GM12878 (cell line): ENCODE measurements around the gene CCM2. TPM values are rescaled to one million over a fixed set of nuclear protein-coding genes. Genes with fewer than 3 reads are reported as not detected.

Experiments
- ATAC-seq: fragments of 200-7000 bp; cut with Tn5 transposase; 3 replicates; pipeline ENCODE4 v1.9.1; 2020; ENCODE audit warnings: mild to moderate bottlenecking, moderate library complexity
- BruUV-seq: library from RNA; stranded (reverse); fragments of 400-500 nt; replicated peaks from 2 replicates; lab custom pipeline; 2021; lab: Mats Ljungman, UMichigan
- CTCF ChIA-PET: fragments of 300-600 bp; sonication (Branson Sonifier 250); formaldehyde crosslinking; extraction: SDS; loops from one replicate; lab custom pipeline; 2021; ENCODE audit warnings: inconsistent platforms; lab: Yijun Ruan, JAX
- POLR2A ChIA-PET: fragments of 350-600 bp; formaldehyde crosslinking; extraction: SDS; loops from one replicate; lab custom pipeline; 2021; ENCODE audit warnings: inconsistent platforms; lab: Charles Lee
- RAD21 ChIA-PET: fragments of 300-600 bp; sonication (Branson Sonifier 250); formaldehyde crosslinking; loops from one replicate; lab custom pipeline; 2023; ENCODE audit warnings: antibody characterized with exemption; ENCODE audit not compliant: unreplicated experiment; lab: Charles Lee
- SMC1A ChIA-PET: fragments of 300-600 bp; sonication (Branson Sonifier 250); formaldehyde crosslinking; loops from one replicate; lab custom pipeline; 2023; ENCODE audit not compliant: unreplicated experiment, uncharacterized antibody; lab: Charles Lee
- DNase-seq: peaks from one replicate; pipeline ENCODE4 v3.0.0-alpha.2; 2011; ENCODE audit warnings: low read depth, low spot score
- FAIRE-seq: peaks from 3 replicates; lab custom pipeline; 2011; peaks lifted over from hg19 to GRCh38; lab: Jason Lieb, UNC
- H2AFZ ChIP-seq: 2 replicates; pipeline ENCODE4 v1.6.0; 2011; ENCODE audit warnings: low read depth, low read length, control low read depth; ENCODE audit not compliant: control insufficient read depth
- H3K27ac ChIP-seq: 2 replicates; pipeline ENCODE4 v1.5.1; 2011; ENCODE audit warnings: control low read depth; ENCODE audit not compliant: control insufficient read depth, insufficient read depth
- H3K27me3 ChIP-seq, 2 experiments: replicated peaks in 1 of 2; 2 replicates each; pipeline versions ENCODE4 v1.6.0 to v1.6.1; 2011; ENCODE audit warnings: low read length in 1 of 2; ENCODE audit not compliant: control insufficient read depth in 2 of 2, insufficient read depth in 2 of 2
- H3K36me3 ChIP-seq, 2 experiments: 2 replicates each; pipeline ENCODE4 v1.5.1; 2011; ENCODE audit warnings: low read length in 1 of 2; ENCODE audit not compliant: control insufficient read depth in 2 of 2, insufficient read depth in 2 of 2
- H3K4me1 ChIP-seq: 2 replicates; pipeline ENCODE4 v1.6.1; 2011; ENCODE audit warnings: mild to moderate bottlenecking, low read length, moderate library complexity, mixed read lengths; ENCODE audit not compliant: control insufficient read depth, insufficient read depth
- H3K4me2 ChIP-seq: 2 replicates; pipeline ENCODE4 v1.6.0; 2011; ENCODE audit warnings: control low read depth; ENCODE audit not compliant: control insufficient read depth, insufficient read depth
- H3K4me3 ChIP-seq: fragments of 200-600 bp; sonication (generic); 2 replicates; pipeline ENCODE4 v1.5.1; 2016
- H3K79me2 ChIP-seq: 2 replicates; pipeline ENCODE4 v1.6.0; 2011; ENCODE audit warnings: low read length; ENCODE audit not compliant: control insufficient read depth, insufficient read depth
- H3K9ac ChIP-seq: 2 replicates; pipeline ENCODE4 v1.8.0; 2011; ENCODE audit warnings: low read length, control low read depth, mixed read lengths; ENCODE audit not compliant: control insufficient read depth, insufficient read depth
- H3K9me3 ChIP-seq: replicated peaks from 3 replicates; pipeline ENCODE4 v1.5.1; 2011; ENCODE audit warnings: mild to moderate bottlenecking, low read length; ENCODE audit not compliant: control insufficient read depth, insufficient read depth
- H4K20me1 ChIP-seq: 2 replicates; pipeline ENCODE4 v1.6.0; 2011; ENCODE audit not compliant: control insufficient read depth, insufficient read depth
- CHD1 ChIP-seq: IDR thresholded peaks from 2 replicates; pipeline ENCODE4 v1.6.1; 2012; ENCODE audit warnings: low read depth, low read length, improper control_type of control experiment
- CHD2 ChIP-seq: IDR thresholded peaks from 2 replicates; pipeline ENCODE4 v1.6.1; 2011; ENCODE audit warnings: low read depth, low read length, improper control_type of control experiment, borderline replicate concordance
- ESRRA ChIP-seq: IDR thresholded peaks from 2 replicates; pipeline ENCODE4 v1.6.1; 2012; ENCODE audit warnings: mild to moderate bottlenecking, low read length, improper control_type of control experiment
- FOS ChIP-seq: IDR thresholded peaks from 3 replicates; pipeline ENCODE4 v1.6.1; 2011; ENCODE audit warnings: borderline replicate concordance; ENCODE audit not compliant: insufficient read length; ENCODE audit errors: extremely low read depth
- IKZF2 ChIP-seq, 2 experiments: fragments of 450-650 bp; IDR thresholded peaks; 2 replicates each; pipeline ENCODE4 v1.6.1; 2017; ENCODE audit warnings: mild to moderate bottlenecking in 2 of 2, moderate library complexity in 2 of 2
- RB1 ChIP-seq: fragments of 450-650 bp; formaldehyde crosslinking; IDR thresholded peaks from 2 replicates; pipeline ENCODE4 v1.6.1; 2017; ENCODE audit warnings: mild to moderate bottlenecking, borderline replicate concordance
- RELA ChIP-seq: fragments of 450-650 bp; IDR thresholded peaks from 2 replicates; pipeline ENCODE4 v1.8.0; 2014; ENCODE audit warnings: borderline replicate concordance; ENCODE audit not compliant: partially characterized antibody
- RELB ChIP-seq: fragments of 450-650 bp; IDR thresholded peaks from 2 replicates; pipeline ENCODE4 v1.6.1; 2017; ENCODE audit warnings: low read depth, mild to moderate bottlenecking, moderate library complexity
- TCF7 ChIP-seq: IDR thresholded peaks from 2 replicates; pipeline ENCODE4 v1.6.1; 2014; ENCODE audit warnings: antibody characterized with exemption, borderline replicate concordance
- WGBS: methylation state at CpG from one replicate; pipeline ENCODE4 v1.1.6; 2016; ENCODE audit warnings: low lambda C conversion rate; ENCODE audit not compliant: insufficient replicate concordance, insufficient coverage; ENCODE audit errors: missing lambda C conversion rate; 5-methylcytosine and 5-hydroxymethylcytosine counted together
- in situ Hi-C: fragments of 300-500 bp; cut with MboI; formaldehyde crosslinking; loops from 9 replicates; pipeline ENCODE4 v1.14.3; 2018; ENCODE audit warnings: mixed read lengths
- intact Hi-C: fragments of 100-400 bp; cut with micrococcal nuclease; formaldehyde crosslinking; loops from one replicate; pipeline ENCODE4 v1.14.2; 2022; ENCODE audit not compliant: unreplicated experiment
- polyA plus RNA-seq, 11 experiments: library from polyadenylated mRNA; depleted of rRNA in 4 of 11; unstranded in 6 of 11; stranded (reverse) in 5 of 11; fragments of >200 nt; fragmentation: Nextera tagmentation in 4 of 11; fragmentation: Illumina TruSeq in 1 of 11; extraction: Ambion mirVana in 4 of 11; extraction: Trizol in 1 of 11; gene quantifications; 1 replicate in 1 of 11; 2 replicates in 10 of 11; pipeline versions ENCODE4 v1.2.1 to v1.2.3, GENCODE V29; 2011 to 2016; ENCODE audit warnings: inconsistent platforms in 2 of 11, missing spikeins in 2 of 11, low read depth in 1 of 11
- total RNA-seq, 4 experiments: library from RNA; depleted of rRNA in 3 of 4; stranded (reverse); fragments of >200 nt in 3 of 4; fragmentation: Illumina TruSeq in 1 of 4; extraction: Trizol in 1 of 4; gene quantifications; 2 replicates each; pipeline versions ENCODE4 v1.2.1 to v1.2.3, GENCODE V29; 2013 to 2021
- TF ChIP-seq, protein P1 (sequence below): IDR thresholded peaks from 2 replicates; pipeline ENCODE4 v1.6.1; 2012; ENCODE audit warnings: mild to moderate bottlenecking, low read depth, low read length
- TF ChIP-seq, protein P2 (sequence below): IDR thresholded peaks from 2 replicates; pipeline ENCODE4 v1.6.1; 2011; ENCODE audit warnings: low read depth, low read length, improper control_type of control experiment, borderline replicate concordance
- TF ChIP-seq, protein P3 (sequence below): IDR thresholded peaks from 2 replicates; pipeline ENCODE4 v1.6.1; 2012; ENCODE audit warnings: low read depth, low read length, improper control_type of control experiment

The CCM2 gene
- total and polyA plus RNA-seq, 10 of the 15 experiments (the other 5 are each of a cell fraction or from before 2014, with no cell fraction given): 1.00 to 82.3 (median 48.7) TPM

DNA sequence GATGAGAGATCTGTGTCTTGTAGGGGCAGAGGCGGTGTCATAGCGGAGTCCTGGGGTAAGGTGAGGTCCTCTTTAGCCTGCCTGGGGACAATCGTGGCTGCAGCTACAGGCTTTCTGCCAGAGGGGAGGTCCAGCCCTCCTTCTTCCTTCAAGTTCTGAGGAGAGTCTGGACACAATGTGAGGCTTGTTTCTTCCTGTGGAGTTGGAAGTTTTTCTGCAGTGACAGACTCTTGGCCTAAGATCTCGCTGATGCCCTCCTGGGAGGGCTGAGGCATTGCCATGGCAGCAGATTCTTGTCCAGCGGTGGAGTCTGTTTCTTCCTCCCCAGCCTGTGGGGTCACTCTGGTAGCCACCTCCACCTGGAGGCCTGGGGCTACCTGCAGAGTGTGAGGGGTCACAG, 84.3 kb downstream of the CCM2 start:
- TF ChIP-seq, protein P1, sequence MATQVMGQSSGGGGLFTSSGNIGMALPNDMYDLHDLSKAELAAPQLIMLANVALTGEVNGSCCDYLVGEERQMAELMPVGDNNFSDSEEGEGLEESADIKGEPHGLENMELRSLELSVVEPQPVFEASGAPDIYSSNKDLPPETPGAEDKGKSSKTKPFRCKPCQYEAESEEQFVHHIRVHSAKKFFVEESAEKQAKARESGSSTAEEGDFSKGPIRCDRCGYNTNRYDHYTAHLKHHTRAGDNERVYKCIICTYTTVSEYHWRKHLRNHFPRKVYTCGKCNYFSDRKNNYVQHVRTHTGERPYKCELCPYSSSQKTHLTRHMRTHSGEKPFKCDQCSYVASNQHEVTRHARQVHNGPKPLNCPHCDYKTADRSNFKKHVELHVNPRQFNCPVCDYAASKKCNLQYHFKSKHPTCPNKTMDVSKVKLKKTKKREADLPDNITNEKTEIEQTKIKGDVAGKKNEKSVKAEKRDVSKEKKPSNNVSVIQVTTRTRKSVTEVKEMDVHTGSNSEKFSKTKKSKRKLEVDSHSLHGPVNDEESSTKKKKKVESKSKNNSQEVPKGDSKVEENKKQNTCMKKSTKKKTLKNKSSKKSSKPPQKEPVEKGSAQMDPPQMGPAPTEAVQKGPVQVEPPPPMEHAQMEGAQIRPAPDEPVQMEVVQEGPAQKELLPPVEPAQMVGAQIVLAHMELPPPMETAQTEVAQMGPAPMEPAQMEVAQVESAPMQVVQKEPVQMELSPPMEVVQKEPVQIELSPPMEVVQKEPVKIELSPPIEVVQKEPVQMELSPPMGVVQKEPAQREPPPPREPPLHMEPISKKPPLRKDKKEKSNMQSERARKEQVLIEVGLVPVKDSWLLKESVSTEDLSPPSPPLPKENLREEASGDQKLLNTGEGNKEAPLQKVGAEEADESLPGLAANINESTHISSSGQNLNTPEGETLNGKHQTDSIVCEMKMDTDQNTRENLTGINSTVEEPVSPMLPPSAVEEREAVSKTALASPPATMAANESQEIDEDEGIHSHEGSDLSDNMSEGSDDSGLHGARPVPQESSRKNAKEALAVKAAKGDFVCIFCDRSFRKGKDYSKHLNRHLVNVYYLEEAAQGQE: no peak
- TF ChIP-seq, protein P2, sequence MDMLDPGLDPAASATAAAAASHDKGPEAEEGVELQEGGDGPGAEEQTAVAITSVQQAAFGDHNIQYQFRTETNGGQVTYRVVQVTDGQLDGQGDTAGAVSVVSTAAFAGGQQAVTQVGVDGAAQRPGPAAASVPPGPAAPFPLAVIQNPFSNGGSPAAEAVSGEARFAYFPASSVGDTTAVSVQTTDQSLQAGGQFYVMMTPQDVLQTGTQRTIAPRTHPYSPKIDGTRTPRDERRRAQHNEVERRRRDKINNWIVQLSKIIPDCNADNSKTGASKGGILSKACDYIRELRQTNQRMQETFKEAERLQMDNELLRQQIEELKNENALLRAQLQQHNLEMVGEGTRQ: no peak
- no peak for TF ChIP-seq RB1
- no peak for TF ChIP-seq RELB
- no peak for TF ChIP-seq CHD2
- TF ChIP-seq CHD1: no peak
- TF ChIP-seq, protein P3, sequence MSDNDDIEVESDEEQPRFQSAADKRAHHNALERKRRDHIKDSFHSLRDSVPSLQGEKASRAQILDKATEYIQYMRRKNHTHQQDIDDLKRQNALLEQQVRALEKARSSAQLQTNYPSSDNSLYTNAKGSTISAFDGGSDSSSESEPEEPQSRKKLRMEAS: no peak
- TF ChIP-seq ESRRA: no peak
- no peak for TF ChIP-seq FOS
- no peak for TF ChIP-seq TCF7
- TF ChIP-seq IKZF2 (IDR thresholded peaks at IDR 0.05): no peak
- no peak for TF ChIP-seq RELA
- TF ChIP-seq, all 136 proteins: peak for 0
- in situ Hi-C loops (no loop called here), intact Hi-C loops (no loop called here)
- H4K20me1 ChIP-seq: no peaks in the 10 kb centered on the region
- no peak overlapping the region for H3K9ac ChIP-seq
- no peaks in the 10 kb centered on the region for H3K79me2 ChIP-seq
- H2AFZ ChIP-seq: no peak overlapping the region
- H3K4me2 ChIP-seq: no peak overlapping the region
- ATAC-seq: no peak
- BruUV-seq: no TSS peak
- FAIRE-seq: no peak
- H3K27me3 ChIP-seq: peaks cover 2% of the 10 kb centered on the region in 2 experiments; a peak in 2 of 4 replicates
- RAD21 ChIA-PET: no interaction called here
- DNase-seq: no peak
- no peak overlapping the region for H3K27ac ChIP-seq
- no peaks in the 10 kb centered on the region for H3K9me3 ChIP-seq
- SMC1A ChIA-PET: no interaction called here
- no peaks in the 10 kb centered on the region for H3K36me3 ChIP-seq
- 29% methylated on average over 5 of the region's 5 CpGs for WGBS
- H3K4me1 ChIP-seq: no peaks in the 10 kb centered on the region
- H3K4me3 ChIP-seq: no peak overlapping the region
- POLR2A ChIA-PET: no interaction called here
- CTCF ChIA-PET: no interaction called here
